K562 (cell line): ENCODE data around the gene TMEM129. TPM values are rescaled to one million over a fixed set of nuclear protein-coding genes. Genes with fewer than 3 reads are reported as not detected.

Source experiments
- ATAC-seq: fragments of 200-7000 bp; cut with Tn5 transposase; 3 replicates; pipeline ENCODE4 v1.9.1; 2020; ENCODE audit warnings: moderate library complexity
- BruUV-seq: library from RNA; stranded (reverse); fragments of 400-500 nt; replicated peaks from 2 replicates; lab custom pipeline; 2021; lab: Mats Ljungman, UMichigan
- CTCF ChIA-PET: fragments of 300-600 bp; formaldehyde crosslinking; extraction: SDS; loops from one replicate; lab custom pipeline; 2021; ENCODE audit warnings: low intra/inter-chr PET ratio; lab: Yijun Ruan, JAX
- POLR2A ChIA-PET: fragments of 300-600, 350-650 bp; sonication (Branson Sonifier 250); formaldehyde crosslinking; extraction: SDS; loops from one replicate; lab custom pipeline; 2021; ENCODE audit warnings: antibody characterized with exemption, inconsistent platforms; lab: Yijun Ruan, JAX
- DNase-seq, 4 experiments: peaks; one replicate each; pipeline versions ENCODE4 v3.0.0 to v3.0.0-alpha.2; 2011 to 2018; ENCODE audit warnings: low spot score in 3 of 4, mixed read lengths in 3 of 4; ENCODE audit errors: extremely low read depth in 1 of 4
- FAIRE-seq: peaks from 2 replicates; lab custom pipeline; 2011; peaks lifted over from hg19 to GRCh38; lab: Jason Lieb, UNC
- H2AFZ ChIP-seq: 2 replicates; pipeline ENCODE4 v1.6.0; 2011; ENCODE audit warnings: low read depth, low read length, control low read depth, inconsistent platforms
- H3K27ac ChIP-seq: fragments of 200-600 bp; 3 replicates; pipeline ENCODE4 v1.8.0; 2011; ENCODE audit warnings: low read depth, mild to moderate bottlenecking, control low read depth, inconsistent platforms, low read length, moderate library complexity, mixed read lengths; ENCODE audit errors: extremely low read depth
- H3K27me3 ChIP-seq, 2 experiments: fragments of 300-600 bp in 1 of 2; 2 replicates in 1 of 2; 3 replicates in 1 of 2; pipeline versions ENCODE4 v1.6.0 to v1.8.0; 2011; ENCODE audit warnings: inconsistent platforms in 2 of 2, low read length in 2 of 2, mild to moderate bottlenecking in 1 of 2, mixed read lengths in 1 of 2, moderate library complexity in 1 of 2; ENCODE audit not compliant: control insufficient read depth in 2 of 2, insufficient read depth in 2 of 2
- H3K36me3 ChIP-seq: fragments of 300-600 bp; 3 replicates; pipeline ENCODE4 v1.8.0; 2011; ENCODE audit warnings: mild to moderate bottlenecking, low read length, inconsistent platforms; ENCODE audit not compliant: control insufficient read depth, insufficient read depth
- H3K4me1 ChIP-seq, 2 experiments: fragments of 200-600 bp in 1 of 2; replicated peaks in 1 of 2; 2 replicates in 1 of 2; 3 replicates in 1 of 2; pipeline versions ENCODE4 v1.5.1 to v1.8.0; 2011; ENCODE audit warnings: inconsistent platforms in 2 of 2, low read length in 2 of 2, mild to moderate bottlenecking in 1 of 2, mixed read lengths in 1 of 2, moderate library complexity in 1 of 2; ENCODE audit not compliant: control insufficient read depth in 2 of 2, insufficient read depth in 2 of 2
- H3K4me2 ChIP-seq: 2 replicates; pipeline ENCODE4 v1.6.1; 2011; ENCODE audit warnings: low read length, control low read depth, inconsistent platforms, mixed read lengths; ENCODE audit not compliant: insufficient read depth
- H3K4me3 ChIP-seq: fragments of 200-600 bp; sonication (generic), shearing (Covaris generic); 2 replicates; pipeline ENCODE4 v1.5.1; 2016; ENCODE audit warnings: control low read depth, inconsistent platforms
- H3K79me2 ChIP-seq: fragments of 200-600 bp; 3 replicates; pipeline ENCODE4 v1.8.0; 2011; ENCODE audit warnings: low read length, inconsistent platforms; ENCODE audit not compliant: control insufficient read depth, insufficient read depth
- H3K9ac ChIP-seq, 2 experiments: 2 replicates each; pipeline versions ENCODE4 v1.6.0 to v1.6.1; 2011; ENCODE audit warnings: low read depth in 2 of 2, low read length in 2 of 2, control low read depth in 1 of 2, inconsistent platforms in 1 of 2, mild to moderate bottlenecking in 1 of 2, mixed read lengths in 1 of 2; ENCODE audit not compliant: insufficient read depth in 1 of 2
- H3K9me1 ChIP-seq: one replicate; pipeline ENCODE4 v1.6.0; 2011; ENCODE audit warnings: inconsistent platforms, mild to moderate bottlenecking, low read length, moderate library complexity; ENCODE audit not compliant: control insufficient read depth, insufficient read depth
- H3K9me3 ChIP-seq: replicated peaks from 2 replicates; pipeline ENCODE4 v1.5.1; 2011; ENCODE audit warnings: low read depth, low read length, inconsistent platforms; ENCODE audit not compliant: control insufficient read depth, insufficient read depth
- H4K20me1 ChIP-seq: replicated peaks from 2 replicates; pipeline ENCODE4 v1.6.1; 2011; ENCODE audit warnings: low read length, inconsistent platforms, mixed read lengths; ENCODE audit not compliant: control insufficient read depth, insufficient read depth
- MAFF ChIP-seq: IDR thresholded peaks from 2 replicates; pipeline ENCODE4 v1.6.1; 2012; ENCODE audit warnings: low read length, improper control_type of control experiment
- NR3C1 ChIP-seq: sonication (generic); formaldehyde crosslinking; IDR thresholded peaks from 2 replicates; pipeline ENCODE4 v1.8.1; 2022; ENCODE audit warnings: missing genetic modification reagents
- ZBTB7A ChIP-seq: IDR thresholded peaks from 2 replicates; pipeline ENCODE4 v1.6.1; 2011; ENCODE audit warnings: low read depth, mild to moderate bottlenecking, low read length, moderate library complexity, borderline replicate concordance; ENCODE audit not compliant: control insufficient read depth
- WGBS: fragments of 100-300 bp; shearing (Covaris generic); methylation state at CpG from one replicate; pipeline ENCODE4 v1.1.6; 2016; ENCODE audit warnings: low coverage, mixed read lengths; ENCODE audit not compliant: insufficient coverage; ENCODE audit errors: missing lambda C conversion rate; 5-methylcytosine and 5-hydroxymethylcytosine counted together
- in situ Hi-C: fragments of 300-500 bp; cut with MboI; formaldehyde crosslinking; loops from 4 replicates; pipeline ENCODE4 v1.15.0; 2018; ENCODE audit warnings: inconsistent platforms, mixed read lengths
- intact Hi-C: fragments of 100-400 bp; cut with micrococcal nuclease; formaldehyde crosslinking; loops from 2 replicates; pipeline ENCODE4 v1.14.2; 2022
- polyA plus RNA-seq, 8 experiments: library from polyadenylated mRNA; depleted of rRNA in 4 of 8; stranded (reverse) in 5 of 8; unstranded in 3 of 8; fragments of >200 nt; fragmentation: Nextera tagmentation in 2 of 8; fragmentation: Illumina TruSeq in 1 of 8; extraction: Ambion mirVana in 2 of 8; extraction: Trizol in 1 of 8; gene quantifications; 2 replicates each; pipeline versions ENCODE4 v1.2.1 to v1.2.3, GENCODE V29; 2011 to 2014; ENCODE audit warnings: inconsistent platforms in 1 of 8, missing spikeins in 1 of 8
- total RNA-seq, 7 experiments: library from RNA; depleted of rRNA in 6 of 7; stranded (reverse); fragments of >200 nt in 6 of 7; fragmentation: Illumina TruSeq in 2 of 7; extraction: Trizol in 2 of 7; gene quantifications; 2 replicates each; pipeline versions ENCODE4 v1.2.1 to v1.2.3, GENCODE V29; 2011 to 2021; ENCODE audit warnings: low replicate concordance in 1 of 7
- TF ChIP-seq, protein P1 (sequence below): fragments of 150-350 bp; IDR thresholded peaks from 2 replicates; pipeline ENCODE4 v1.6.1; 2014; ENCODE audit warnings: low read depth, mild to moderate bottlenecking, low read length, borderline replicate concordance

Gene TMEM129
- total and polyA plus RNA-seq, 9 of the 15 experiments (the other 6 are each of a cell fraction or from before 2014, with no cell fraction given), result 0.34 to 47.2 (median 18.8) TPM

DNA sequence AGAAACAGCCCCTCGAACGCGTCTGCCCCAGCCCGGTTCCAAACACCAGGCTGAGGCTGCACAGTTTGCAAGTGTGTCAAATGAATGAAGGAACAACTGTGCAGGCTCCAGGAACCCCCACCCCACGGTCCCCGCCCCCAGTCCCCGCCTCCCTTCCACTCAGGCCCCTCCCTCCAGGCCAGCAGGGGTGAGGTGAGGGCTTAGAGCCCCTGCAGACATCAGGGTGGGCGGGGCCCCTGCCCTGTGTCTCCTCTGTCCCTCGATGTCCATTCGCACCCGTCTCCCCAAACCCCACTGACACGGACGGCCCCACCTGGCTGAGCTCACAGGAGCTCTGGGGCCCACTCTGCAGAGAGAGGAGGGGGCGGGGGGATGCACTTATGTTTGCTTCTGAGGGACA lies 28.7 kb upstream of the TMEM129 start (continued):
- no peak for TF ChIP-seq NR3C1 (CRISPR knock-in tag)
- TF ChIP-seq MAFF, result no peak
- TF ChIP-seq, all 486 proteins: peak for 0

DNA sequence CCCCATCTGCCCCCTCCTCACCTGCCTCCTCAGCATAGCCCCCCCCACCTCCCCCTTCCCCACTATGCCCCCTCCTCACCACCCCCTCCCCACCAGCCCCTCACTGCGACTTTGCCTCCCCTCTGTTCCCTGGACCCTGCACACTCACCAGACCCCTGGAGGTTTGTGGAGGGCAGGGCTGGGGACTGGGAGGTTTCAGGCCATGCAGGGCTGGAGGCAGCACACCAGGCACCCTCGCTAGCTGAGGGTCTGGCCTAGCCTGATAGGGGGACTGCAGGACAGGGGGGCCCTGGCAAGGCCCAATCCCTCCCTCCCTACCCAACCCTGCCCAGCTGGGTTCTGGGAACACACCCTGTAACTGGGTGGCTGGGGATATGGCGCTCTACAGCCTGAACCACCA lies 28.2 kb upstream of the TMEM129 start:
- FAIRE-seq (no peak), ATAC-seq (no peak), DNase-seq (peak in 1 of 4 experiments; percentile 39)
- 30% methylated on average over 2 of the region's 3 CpGs for WGBS
- Histone ChIP-seq H3K27ac (no peak overlapping the region), H3K9ac (0 out of 4 replicates have a peak overlapping the region, but pooled peaks of 1 of the 2 experiments have one; percentile 43), H3K4me3 (no peak overlapping the region), H3K4me1 (peaks cover 23 to 92% of the 10 kb centered on the region in 2 experiments), H3K9me3 (no peaks in the 10 kb centered on the region), H4K20me1 (no peaks in the 10 kb centered on the region), H3K27me3 (no peaks in the 10 kb centered on the region), H3K9me1 (peaks cover 5% of the 10 kb centered on the region), H2AFZ (no peak overlapping the region), H3K4me2 (no peak overlapping the region), H3K36me3 (peaks cover 10% of the 10 kb centered on the region; the same call in 1 of the 3 replicates), H3K79me2 (no peaks in the 10 kb centered on the region)
- BruUV-seq, result no TSS peak
- TF ChIP-seq, protein P1, sequence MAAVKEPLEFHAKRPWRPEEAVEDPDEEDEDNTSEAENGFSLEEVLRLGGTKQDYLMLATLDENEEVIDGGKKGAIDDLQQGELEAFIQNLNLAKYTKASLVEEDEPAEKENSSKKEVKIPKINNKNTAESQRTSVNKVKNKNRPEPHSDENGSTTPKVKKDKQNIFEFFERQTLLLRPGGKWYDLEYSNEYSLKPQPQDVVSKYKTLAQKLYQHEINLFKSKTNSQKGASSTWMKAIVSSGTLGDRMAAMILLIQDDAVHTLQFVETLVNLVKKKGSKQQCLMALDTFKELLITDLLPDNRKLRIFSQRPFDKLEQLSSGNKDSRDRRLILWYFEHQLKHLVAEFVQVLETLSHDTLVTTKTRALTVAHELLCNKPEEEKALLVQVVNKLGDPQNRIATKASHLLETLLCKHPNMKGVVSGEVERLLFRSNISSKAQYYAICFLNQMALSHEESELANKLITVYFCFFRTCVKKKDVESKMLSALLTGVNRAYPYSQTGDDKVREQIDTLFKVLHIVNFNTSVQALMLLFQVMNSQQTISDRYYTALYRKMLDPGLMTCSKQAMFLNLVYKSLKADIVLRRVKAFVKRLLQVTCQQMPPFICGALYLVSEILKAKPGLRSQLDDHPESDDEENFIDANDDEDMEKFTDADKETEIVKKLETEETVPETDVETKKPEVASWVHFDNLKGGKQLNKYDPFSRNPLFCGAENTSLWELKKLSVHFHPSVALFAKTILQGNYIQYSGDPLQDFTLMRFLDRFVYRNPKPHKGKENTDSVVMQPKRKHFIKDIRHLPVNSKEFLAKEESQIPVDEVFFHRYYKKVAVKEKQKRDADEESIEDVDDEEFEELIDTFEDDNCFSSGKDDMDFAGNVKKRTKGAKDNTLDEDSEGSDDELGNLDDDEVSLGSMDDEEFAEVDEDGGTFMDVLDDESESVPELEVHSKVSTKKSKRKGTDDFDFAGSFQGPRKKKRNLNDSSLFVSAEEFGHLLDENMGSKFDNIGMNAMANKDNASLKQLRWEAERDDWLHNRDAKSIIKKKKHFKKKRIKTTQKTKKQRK, result no peak
- TF ChIP-seq ZBTB7A, result peak; percentile 53; the same call in 1 of the 2 replicates
- intact Hi-C loops (loop anchor here (5.0 kb wide), 2 partner anchors 158 to 438 kb away; no protein-coding TSS in a partner anchor), in situ Hi-C loops (no loop called here)
- ChIA-PET CTCF (interaction anchor here (6.2 kb wide), 1 partner anchor 60 kb away, joined by 94 read pairs; no protein-coding TSS in a partner anchor), POLR2A (no interaction called here)
